Activated naive CD8-positive, alpha-beta T cell treated with anti-CD3 and anti-CD28 coated beads, Interleukin-2, amount 50 U/mL, for 24 hours (primary cell): ENCODE measurements around the gene GAR1.
A peak's percentile ranks its signal among the peaks of the same experiment; 100 is the strongest.
"Not testable (repeated sequence)": the region's sequence is repeated elsewhere in the genome, so short reads cannot be mapped to it uniquely, and the experiment has no call there.

Source experiments
- ATAC-seq: fragments of 150-1000 bp; cut with Tn5 transposase; one replicate; pipeline ENCODE4 v1.10.0; 2021
- DNase-seq: peaks from one replicate; pipeline ENCODE4 v3.0.0; 2021
- H3K27ac Mint-ChIP-seq: one replicate; pipeline ENCODE4 v1.8.0; 2021; ENCODE audit warnings: mild to moderate bottlenecking, mixed read lengths
- H3K27me3 Mint-ChIP-seq: one replicate; pipeline ENCODE4 v1.8.0; 2021; ENCODE audit warnings: mixed read lengths
- H3K36me3 Mint-ChIP-seq: one replicate; pipeline ENCODE4 v1.8.0; 2021; ENCODE audit warnings: low read depth, mixed read lengths
- H3K4me1 Mint-ChIP-seq: one replicate; pipeline ENCODE4 v1.8.0; 2021; ENCODE audit warnings: mixed read lengths
- H3K4me3 Mint-ChIP-seq: one replicate; pipeline ENCODE4 v1.8.0; 2021; ENCODE audit warnings: mild to moderate bottlenecking, moderate library complexity, mixed read lengths
- H3K9me3 Mint-ChIP-seq: one replicate; pipeline ENCODE4 v1.8.0; 2021; ENCODE audit warnings: mixed read lengths

The GAR1 gene

DNA sequence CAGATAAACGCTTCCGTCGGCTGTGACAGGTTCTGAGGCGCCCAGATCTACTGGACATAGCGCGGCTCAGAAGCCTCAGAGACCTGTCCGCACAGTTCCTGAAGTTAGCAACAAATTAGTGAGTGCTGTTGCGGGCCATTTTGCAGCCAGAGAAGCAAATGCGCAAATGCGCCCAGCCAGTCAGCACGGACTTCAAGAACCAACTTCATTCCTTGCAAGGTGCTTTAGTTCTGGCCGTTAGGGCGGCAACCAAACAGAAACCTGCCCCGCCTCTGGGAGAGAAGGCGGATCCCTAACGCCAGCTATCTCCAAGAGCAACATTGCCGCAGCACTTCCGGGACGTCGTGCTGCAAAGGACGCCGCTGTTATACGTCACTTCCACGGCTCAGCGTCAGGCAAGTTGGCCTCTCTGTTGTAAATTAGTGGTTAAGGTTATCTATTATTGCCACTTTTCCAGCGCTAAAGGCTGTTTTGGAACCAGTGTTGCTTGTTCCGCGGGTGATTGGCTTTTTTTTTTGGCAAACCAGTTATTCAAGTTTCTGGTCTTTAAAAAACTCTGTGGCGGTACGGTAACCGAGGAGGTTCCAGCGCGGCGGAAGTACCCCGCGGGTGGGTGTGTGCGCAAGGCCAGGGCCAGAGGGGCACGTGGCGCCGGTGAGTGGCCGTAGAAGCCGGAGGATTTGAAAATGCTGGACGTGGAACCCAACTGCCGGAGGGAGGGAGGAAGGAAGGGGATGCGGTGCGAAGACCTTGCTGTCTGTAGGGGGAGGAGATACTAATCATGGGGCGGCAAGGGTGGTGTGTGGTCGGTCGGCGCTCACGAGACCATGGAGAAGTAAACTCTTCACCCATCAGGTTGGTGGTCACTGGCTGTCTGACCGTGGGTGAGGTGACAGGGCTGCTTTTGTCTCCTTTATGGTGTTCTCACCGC is at the start of gene GAR1:
GAR1 (plus strand) TSS at position 612 of the 931 bp plus-strand sequence. CDS start 403 bp downstream, outside the sequence.
- H3K36me3 Mint-ChIP-seq: peaks cover 39% of the 10 kb centered on the region
- peak within 1 kb of the TSS; percentile 99 for H3K27ac Mint-ChIP-seq
- peak within 1 kb of the TSS; percentile 98 for H3K4me3 Mint-ChIP-seq
- peak; percentile 86 for DNase-seq
- peaks cover 47% of the 10 kb centered on the region for H3K4me1 Mint-ChIP-seq
- H3K9me3 Mint-ChIP-seq: no peaks in the 10 kb centered on the region
- no peaks in the 10 kb centered on the region for H3K27me3 Mint-ChIP-seq
- peak; percentile 97 for ATAC-seq

DNA sequence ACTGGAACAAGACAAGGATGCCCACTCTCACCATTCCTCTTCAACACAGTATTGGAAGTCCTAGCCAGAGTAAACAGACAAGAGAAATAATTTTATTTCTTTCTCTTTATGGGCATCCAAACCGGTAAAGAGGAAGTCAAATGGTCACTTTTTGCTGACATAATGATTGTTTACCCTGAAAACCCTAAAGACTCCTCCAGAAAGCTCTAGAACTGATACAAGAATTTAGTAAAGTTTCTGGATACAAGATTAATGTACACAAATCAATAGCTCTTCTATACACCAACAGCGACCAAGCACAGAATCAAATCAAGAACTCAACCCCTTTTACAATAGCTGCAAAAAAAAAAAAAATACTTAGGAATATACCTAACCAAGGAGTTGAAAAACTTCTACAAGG is 33.5 kb upstream of the GAR1 start:
- not testable (repeated sequence) for H3K9me3 Mint-ChIP-seq, ATAC-seq, DNase-seq, H3K27ac Mint-ChIP-seq, H3K36me3 Mint-ChIP-seq, H3K4me1 Mint-ChIP-seq, H3K4me3 Mint-ChIP-seq, H3K27me3 Mint-ChIP-seq

DNA sequence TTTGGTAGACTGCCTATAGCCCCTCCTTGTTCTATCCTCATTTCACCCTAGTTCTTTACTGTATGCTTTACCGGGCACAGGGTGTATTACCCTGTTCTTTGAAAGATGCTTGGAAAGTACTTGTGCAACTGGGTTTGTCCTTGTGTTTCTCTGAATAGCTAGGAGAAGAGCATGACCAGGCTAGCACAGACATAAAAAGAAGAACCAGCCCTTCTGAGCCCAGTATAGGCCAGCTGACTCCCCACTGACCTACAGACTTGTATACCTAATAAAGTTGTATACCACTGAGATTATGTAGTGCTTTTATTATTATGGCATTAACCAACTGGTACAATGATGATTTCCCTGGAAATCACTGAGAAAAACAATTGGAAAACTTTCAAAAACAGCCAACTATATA is 28.7 kb upstream of the GAR1 start:
- peaks cover 2% of the 10 kb centered on the region for H3K27me3 Mint-ChIP-seq
- H3K4me1 Mint-ChIP-seq: no peaks in the 10 kb centered on the region
- H3K9me3 Mint-ChIP-seq: peaks cover 17% of the 10 kb centered on the region
- no peak overlapping the region for H3K27ac Mint-ChIP-seq
- no peak overlapping the region for H3K4me3 Mint-ChIP-seq
- no peak for DNase-seq
- H3K36me3 Mint-ChIP-seq: peaks cover 2% of the 10 kb centered on the region
- ATAC-seq: no peak

DNA sequence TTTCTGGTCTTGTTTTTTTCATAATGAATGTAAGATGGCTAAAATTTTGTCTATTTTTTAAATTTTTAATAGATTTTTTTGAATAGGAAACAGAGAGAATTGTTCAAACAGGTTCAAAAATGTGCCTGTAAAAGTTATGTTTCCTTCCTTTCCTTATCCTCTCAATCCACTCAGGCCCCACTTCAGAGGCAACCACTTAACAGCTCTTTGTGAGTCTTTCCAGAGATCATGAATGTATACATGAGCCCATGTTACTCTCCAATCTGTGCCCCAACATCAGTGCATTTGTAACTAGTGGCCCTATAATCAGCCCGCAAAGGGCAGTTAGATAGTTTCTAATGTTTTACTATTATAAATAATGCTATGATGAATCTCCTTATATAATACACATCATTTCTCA is 27.8 kb upstream of the GAR1 start:
- Mint-ChIP-seq H3K4me1 (no peaks in the 10 kb centered on the region), H3K36me3 (peaks cover 2% of the 10 kb centered on the region), H3K4me3 (no peak overlapping the region), H3K9me3 (peaks cover 17% of the 10 kb centered on the region), H3K27me3 (peaks cover 2% of the 10 kb centered on the region), H3K27ac (no peak overlapping the region)
- DNase-seq: no peak
- no peak for ATAC-seq

DNA sequence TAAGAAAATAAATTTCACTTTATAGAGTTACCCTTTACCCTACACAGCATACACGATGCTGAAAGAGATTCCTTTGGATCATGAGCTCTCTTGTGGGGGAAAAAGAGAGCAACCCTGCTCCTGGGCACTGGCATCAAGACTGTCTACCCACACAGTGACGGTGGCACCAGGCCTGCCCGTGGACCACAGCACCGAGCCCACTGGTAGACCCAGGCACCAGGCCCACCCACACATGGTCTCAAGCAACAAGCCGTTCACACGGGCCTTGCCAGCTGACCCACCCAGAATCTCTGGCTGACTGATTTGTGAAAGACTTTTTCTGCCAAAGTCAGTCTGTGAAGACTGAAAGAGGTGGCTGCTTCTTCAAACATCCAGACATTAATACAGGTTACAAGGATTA is 20.5 kb upstream of the GAR1 start:
- no peaks in the 10 kb centered on the region for H3K4me1 Mint-ChIP-seq
- H3K36me3 Mint-ChIP-seq: peaks cover 5% of the 10 kb centered on the region
- peaks cover 21% of the 10 kb centered on the region for H3K9me3 Mint-ChIP-seq
- no peak overlapping the region for H3K4me3 Mint-ChIP-seq
- DNase-seq (no peak), ATAC-seq (no peak)
- no peak overlapping the region for H3K27ac Mint-ChIP-seq
- peaks cover 6% of the 10 kb centered on the region for H3K27me3 Mint-ChIP-seq

DNA sequence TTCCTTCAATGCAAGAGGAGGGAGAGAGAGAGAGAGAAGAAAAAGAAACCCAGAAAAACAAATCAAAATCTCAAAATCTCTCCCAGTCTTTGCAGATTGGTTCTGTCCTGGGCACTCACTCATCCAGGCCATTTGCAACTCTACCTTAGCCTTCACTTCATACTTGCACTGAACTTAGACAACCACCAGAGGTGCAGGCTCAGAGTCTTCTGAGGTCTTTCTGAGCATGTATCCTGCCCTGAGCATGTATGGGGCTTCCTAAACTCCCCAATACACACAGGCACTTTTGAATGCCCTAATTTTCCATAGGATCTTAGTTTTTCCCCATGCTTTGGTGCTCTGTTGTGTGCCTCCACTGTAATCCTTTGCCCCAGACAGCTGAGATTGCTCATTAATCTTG is 16.7 kb upstream of the GAR1 start:
- Mint-ChIP-seq H3K36me3 (peaks cover 3% of the 10 kb centered on the region), H3K4me3 (no peak overlapping the region), H3K4me1 (no peaks in the 10 kb centered on the region), H3K27ac (no peak overlapping the region), H3K9me3 (peaks cover 14% of the 10 kb centered on the region), H3K27me3 (peaks cover 6% of the 10 kb centered on the region)
- ATAC-seq: no peak
- DNase-seq: no peak

DNA sequence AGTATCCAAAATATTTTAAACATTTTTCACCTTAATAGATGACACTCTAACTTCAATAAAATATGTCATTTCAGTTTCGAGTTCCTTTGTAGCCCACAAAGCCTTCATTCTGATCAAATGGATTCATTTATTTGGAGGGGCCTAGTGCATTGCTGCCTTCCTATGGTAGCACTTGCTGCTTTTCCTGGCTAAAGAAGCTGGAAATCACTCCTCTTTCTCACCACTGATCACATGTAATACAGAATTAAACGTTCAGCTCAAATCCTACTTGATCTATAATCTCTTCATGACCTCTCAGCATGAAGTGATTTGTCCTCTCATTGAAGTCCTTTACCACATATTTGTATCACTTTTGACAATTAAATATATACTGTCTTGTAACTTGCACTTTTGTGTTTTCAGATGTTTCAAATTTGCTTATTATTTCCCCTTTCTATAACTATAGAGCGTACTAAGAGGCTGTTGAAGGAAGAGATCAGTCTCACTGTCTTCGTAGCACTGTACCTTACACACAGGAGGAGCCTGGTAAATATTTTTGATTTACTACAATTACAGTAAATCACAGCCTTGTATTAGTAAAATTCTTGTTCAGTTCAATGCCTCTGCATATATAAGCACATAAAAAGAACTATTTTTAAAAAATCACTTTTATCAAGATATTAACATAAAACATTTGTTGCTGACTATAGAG is 14.3 kb upstream of the GAR1 start:
- Mint-ChIP-seq H3K9me3 (peaks cover 4% of the 10 kb centered on the region), H3K4me1 (no peaks in the 10 kb centered on the region), H3K36me3 (no peaks in the 10 kb centered on the region), H3K27me3 (peaks cover 2% of the 10 kb centered on the region), H3K4me3 (no peak overlapping the region), H3K27ac (no peak overlapping the region)
- DNase-seq: no peak
- ATAC-seq: no peak

DNA sequence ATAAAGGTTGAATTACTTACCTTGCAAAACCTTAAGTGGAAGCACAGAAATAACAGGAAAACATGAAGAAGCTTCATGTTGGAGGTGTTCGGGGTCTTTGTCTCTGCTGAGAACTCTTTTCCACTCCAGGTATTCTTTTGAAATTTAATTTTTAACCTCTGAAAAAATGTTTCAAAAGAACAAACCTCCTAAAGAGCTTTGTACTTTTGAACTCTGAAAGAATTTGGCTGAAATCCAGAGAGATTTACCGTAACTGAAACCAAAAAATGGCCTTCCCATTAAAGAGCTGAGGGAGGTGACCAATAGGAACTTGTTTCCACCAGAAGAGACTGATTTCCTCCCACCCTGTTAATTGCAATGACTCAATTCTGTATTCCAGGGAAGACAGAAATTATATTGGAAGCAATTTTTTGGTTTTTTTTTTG is 13.7 kb upstream of the GAR1 start, which contains the start of gene CFI:
CFI (minus strand) TSS at position 105 of the 425 bp plus-strand sequence; CDS start at position 77, 28 bp downstream.
- no peak within 1 kb of the TSS for H3K4me3 Mint-ChIP-seq
- peaks cover 2% of the 10 kb centered on the region for H3K27me3 Mint-ChIP-seq
- no peaks in the 10 kb centered on the region for H3K4me1 Mint-ChIP-seq
- no peaks in the 10 kb centered on the region for H3K9me3 Mint-ChIP-seq
- no peak within 1 kb of the TSS for H3K27ac Mint-ChIP-seq
- no peaks in the 10 kb centered on the region for H3K36me3 Mint-ChIP-seq
- DNase-seq (no peak), ATAC-seq (no peak)

DNA sequence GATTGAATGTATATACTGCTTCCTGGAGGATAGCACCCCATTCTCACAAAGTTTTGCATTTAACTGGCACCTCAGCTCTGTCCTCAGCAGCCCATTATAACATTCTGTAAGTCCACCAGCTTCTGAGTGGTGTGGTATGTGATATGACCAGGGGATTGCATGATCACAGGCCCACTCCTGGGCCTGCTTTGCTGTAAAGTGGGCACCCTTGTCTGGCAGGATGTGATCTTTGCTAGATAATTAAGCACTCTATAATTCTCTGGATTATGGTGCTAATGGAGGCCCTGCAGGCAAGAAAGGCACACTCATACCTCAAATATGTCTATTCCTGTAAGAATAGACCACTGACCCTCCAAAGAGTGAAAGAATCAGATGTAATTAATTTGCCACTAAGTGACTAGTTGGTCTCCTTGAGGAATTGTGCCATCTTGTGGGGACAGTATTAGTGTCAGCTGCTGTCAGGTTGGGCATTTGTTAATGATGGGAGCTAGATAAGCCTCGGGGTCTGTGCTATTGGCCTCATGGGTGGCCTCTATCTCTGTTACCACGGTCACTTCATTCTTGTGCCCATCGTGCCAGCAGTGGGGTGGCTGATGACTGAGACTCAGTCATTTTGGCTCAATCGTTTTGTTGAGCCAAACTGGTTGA is 11.5 kb upstream of the GAR1 start:
- no peak for DNase-seq
- Mint-ChIP-seq H3K4me3 (no peak overlapping the region), H3K27ac (no peak overlapping the region), H3K36me3 (no peaks in the 10 kb centered on the region), H3K27me3 (no peaks in the 10 kb centered on the region), H3K4me1 (no peaks in the 10 kb centered on the region), H3K9me3 (no peaks in the 10 kb centered on the region)
- no peak for ATAC-seq

DNA sequence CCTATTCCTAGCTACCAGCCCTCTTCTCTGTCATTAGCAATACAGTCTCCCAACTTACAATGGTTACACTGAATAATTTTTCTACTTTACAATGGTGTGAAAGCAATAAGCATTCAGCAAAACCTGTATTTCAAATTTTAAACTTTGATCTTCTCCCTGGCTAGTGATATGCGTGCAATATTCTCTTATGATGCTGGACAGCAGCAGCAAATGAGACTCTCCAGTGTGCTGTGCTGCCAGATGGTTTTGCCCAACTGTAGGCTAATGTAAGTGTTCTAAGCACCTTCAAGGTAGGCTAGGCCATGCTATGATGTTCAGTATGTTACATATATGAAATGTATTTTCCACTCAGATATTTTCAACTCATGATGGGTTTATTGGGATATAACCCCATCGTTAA is 5.9 kb upstream of the GAR1 start:
- no peak for DNase-seq
- H3K4me1 Mint-ChIP-seq: peaks cover 1% of the 10 kb centered on the region
- no peak overlapping the region for H3K27ac Mint-ChIP-seq
- no peaks in the 10 kb centered on the region for H3K36me3 Mint-ChIP-seq
- no peaks in the 10 kb centered on the region for H3K9me3 Mint-ChIP-seq
- ATAC-seq: no peak
- H3K27me3 Mint-ChIP-seq: no peaks in the 10 kb centered on the region
- no peak overlapping the region for H3K4me3 Mint-ChIP-seq

DNA sequence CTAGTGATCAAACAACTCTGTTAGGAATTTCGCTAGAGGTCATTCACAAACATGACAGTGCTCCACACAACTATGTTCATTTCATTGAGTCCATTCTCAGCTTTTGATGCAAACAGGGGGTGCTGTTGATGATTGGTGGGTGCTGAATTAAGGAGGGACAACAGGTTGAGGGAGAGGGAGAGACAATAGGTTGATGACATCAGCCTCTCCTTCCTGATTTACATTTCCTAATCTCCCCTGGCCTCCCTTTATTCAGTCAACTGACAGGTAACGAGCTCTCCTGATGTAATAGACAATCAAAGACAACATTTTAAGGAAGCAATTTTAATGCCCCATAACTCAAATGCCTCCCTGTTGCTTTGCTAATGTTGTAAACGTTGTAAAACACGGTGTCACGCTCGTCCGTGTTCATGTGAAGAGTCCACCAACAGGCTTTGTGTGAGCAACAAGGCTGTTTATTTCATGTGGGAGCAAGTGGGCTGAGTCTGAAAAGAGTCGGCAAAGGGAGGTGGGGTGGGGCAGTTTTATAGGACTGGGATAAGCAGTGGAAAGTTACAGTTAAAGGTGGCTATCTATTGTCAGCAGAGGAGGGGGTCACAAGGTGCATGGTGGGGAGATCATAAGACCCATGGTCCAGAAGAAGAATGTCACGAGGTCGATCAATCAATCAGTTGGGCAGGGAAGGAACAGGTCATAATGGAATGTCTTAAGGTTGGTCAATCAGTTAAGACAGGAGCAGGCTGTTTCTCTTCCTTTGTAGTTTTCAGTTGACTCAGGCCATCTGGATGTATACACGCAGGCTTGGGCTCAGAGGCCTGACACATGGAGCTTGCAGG is 4.8 kb upstream of the GAR1 start:
- DNase-seq: no peak
- ATAC-seq: no peak
- Mint-ChIP-seq H3K27ac (no peak overlapping the region), H3K4me3 (no peak overlapping the region), H3K4me1 (peaks cover 4% of the 10 kb centered on the region), H3K27me3 (no peaks in the 10 kb centered on the region), H3K36me3 (peaks cover 2% of the 10 kb centered on the region), H3K9me3 (no peaks in the 10 kb centered on the region)

DNA sequence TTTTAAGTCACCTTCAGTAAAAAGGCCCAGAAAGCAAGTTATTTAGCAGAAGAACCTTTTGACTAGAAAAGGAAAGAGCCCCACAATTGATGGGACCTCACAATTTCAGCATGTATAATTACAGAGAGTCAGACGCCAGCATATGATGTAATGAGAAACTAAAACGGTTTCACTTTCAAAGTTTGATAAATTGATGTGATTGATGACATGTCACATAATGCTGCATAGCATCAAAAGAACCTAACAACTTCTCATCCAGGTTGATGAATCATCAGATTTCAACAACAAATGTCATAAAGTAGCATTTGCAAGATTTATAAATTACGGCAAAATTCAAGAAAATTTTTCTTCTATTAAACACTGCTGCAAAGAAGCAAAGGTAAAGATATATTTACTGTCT is 3.9 kb upstream of the GAR1 start:
- H3K27ac Mint-ChIP-seq: no peak overlapping the region
- H3K4me1 Mint-ChIP-seq: peaks cover 10% of the 10 kb centered on the region
- H3K9me3 Mint-ChIP-seq: no peaks in the 10 kb centered on the region
- no peak for DNase-seq
- peaks cover 7% of the 10 kb centered on the region for H3K36me3 Mint-ChIP-seq
- H3K4me3 Mint-ChIP-seq: no peak overlapping the region
- H3K27me3 Mint-ChIP-seq: no peaks in the 10 kb centered on the region
- no peak for ATAC-seq

DNA sequence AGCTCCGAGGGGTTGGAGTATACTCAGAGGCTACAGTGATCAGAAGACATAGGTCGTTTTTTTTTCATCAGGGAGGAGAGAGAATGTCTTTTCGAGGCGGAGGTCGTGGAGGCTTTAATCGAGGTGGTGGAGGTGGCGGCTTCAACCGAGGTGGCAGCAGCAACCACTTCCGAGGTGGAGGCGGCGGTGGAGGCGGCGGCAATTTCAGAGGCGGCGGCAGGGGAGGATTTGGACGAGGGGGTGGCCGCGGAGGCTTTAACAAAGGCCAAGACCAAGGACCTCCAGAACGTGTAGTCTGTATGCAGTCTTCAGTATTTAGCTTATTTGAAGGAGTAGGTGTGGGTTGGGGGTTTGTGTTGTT is 500 bp downstream of the GAR1 start:
- ATAC-seq: no peak

DNA sequence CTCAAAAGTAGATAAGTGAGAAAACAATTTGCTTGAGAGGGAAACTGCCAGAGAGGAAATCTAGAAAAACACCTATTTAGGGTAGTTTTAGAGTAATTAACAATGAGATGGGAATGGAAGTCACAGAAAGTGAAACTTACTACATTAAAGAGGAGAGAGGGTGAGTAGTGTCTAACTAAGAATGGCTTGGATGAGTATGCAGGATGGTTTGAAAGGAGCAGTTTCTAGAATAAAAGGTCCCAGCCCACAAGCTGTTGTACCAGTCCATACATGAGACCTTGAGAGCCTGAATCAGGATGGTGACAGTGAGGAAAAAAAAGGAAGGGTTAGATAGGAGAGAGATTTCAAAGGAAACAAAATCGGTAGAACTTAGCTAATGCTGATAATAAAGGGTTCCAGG is 1.3 kb downstream of the GAR1 start:
- DNase-seq: no peak
- peaks cover 51% of the 10 kb centered on the region for H3K36me3 Mint-ChIP-seq
- H3K9me3 Mint-ChIP-seq: no peaks in the 10 kb centered on the region
- peak overlapping the region; percentile 98 for H3K4me3 Mint-ChIP-seq
- peaks cover 61% of the 10 kb centered on the region for H3K4me1 Mint-ChIP-seq
- peak; percentile 53 for ATAC-seq
- peak overlapping the region; percentile 99 for H3K27ac Mint-ChIP-seq
- no peaks in the 10 kb centered on the region for H3K27me3 Mint-ChIP-seq

More for the DNA sequence above, 500 bp downstream of the GAR1 start:
- Mint-ChIP-seq H3K27ac (peak overlapping the region; percentile 99), H3K4me3 (peak overlapping the region; percentile 98), H3K27me3 (no peaks in the 10 kb centered on the region), H3K36me3 (peaks cover 43% of the 10 kb centered on the region), H3K9me3 (no peaks in the 10 kb centered on the region), H3K4me1 (peaks cover 53% of the 10 kb centered on the region)
- peak; percentile 46 for DNase-seq
